ENCODE results near the gene HUWE1. TPM values are rescaled to one million over a fixed set of nuclear protein-coding genes. Genes with fewer than 3 reads are reported as not detected.
A peak's percentile ranks its signal among the peaks of the same experiment; 100 is the strongest.

HUWE1 gene
- total RNA-seq, 2 experiments from 2014 or later, result 235 to 251 TPM

- ChIA-PET POLR2A (interaction anchor here (2.5 kb wide), 1 partner anchor 32 kb away, joined by 19 read pairs; no protein-coding TSS in a partner anchor), CTCF (interaction anchor here (1.0 to 1.5 kb wide), 2 partner anchors 8 to 12 kb away, joined by 3 to 5 read pairs; no protein-coding TSS in a partner anchor)
- H3K36me3 Mint-ChIP-seq (ENCODE audit: low read depth), result peaks cover 38% of the 10 kb centered on the region
- no peaks in the 10 kb centered on the region for H3K27me3 Mint-ChIP-seq
- peak; percentile 55 for DNase-seq
- peak overlapping the region; percentile 97 for H3K27ac Mint-ChIP-seq
- peak overlapping the region; percentile 78 for H3K4me3 Mint-ChIP-seq
- peaks cover 36% of the 10 kb centered on the region for H3K4me1 Mint-ChIP-seq
- no peaks in the 10 kb centered on the region for H3K9me3 Mint-ChIP-seq
Measured at GRCh38 chrX:53682885-53683555, 3.5 kb downstream of the HUWE1 start.

- DNase-seq, result peak; percentile 6
- no peaks in the 10 kb centered on the region for H3K9me3 Mint-ChIP-seq
- peak overlapping the region; percentile 49 for H3K4me3 Mint-ChIP-seq
- peaks cover 44% of the 10 kb centered on the region for H3K36me3 Mint-ChIP-seq (ENCODE audit: low read depth)
- POLR2A ChIA-PET, result no interaction called here
- peaks cover 33% of the 10 kb centered on the region for H3K4me1 Mint-ChIP-seq
- CTCF ChIA-PET, result interaction anchor here (0.6 to 1.5 kb wide), 3 partner anchors 10 to 35 kb away, joined by 3 to 7 read pairs (median 4); no protein-coding TSS in a partner anchor
- H3K27ac Mint-ChIP-seq, result peak overlapping the region; percentile 68
- no peaks in the 10 kb centered on the region for H3K27me3 Mint-ChIP-seq
Measured at GRCh38 chrX:53681661-53682060, 4.9 kb downstream of the HUWE1 start.

GRCh38 chrX:53678667-53679066 lies 7.9 kb downstream of the HUWE1 start:
- ChIA-PET CTCF (interaction anchor here (0.9 to 1.2 kb wide), 3 partner anchors 11 to 150 kb away, joined by 3 to 4 read pairs (median 3); no protein-coding TSS in a partner anchor), POLR2A (no interaction called here)
- peaks cover 60% of the 10 kb centered on the region for H3K36me3 Mint-ChIP-seq (ENCODE audit: low read depth)
- H3K27me3 Mint-ChIP-seq, result no peaks in the 10 kb centered on the region
- H3K4me1 Mint-ChIP-seq, result peaks cover 43% of the 10 kb centered on the region
- peak overlapping the region; percentile 2 for H3K27ac Mint-ChIP-seq
- peak; percentile 7 for DNase-seq
- no peak overlapping the region for H3K4me3 Mint-ChIP-seq
- H3K9me3 Mint-ChIP-seq, result no peaks in the 10 kb centered on the region

GRCh38 chrX:53677286-53677685 lies 9.2 kb downstream of the HUWE1 start:
- no peak overlapping the region for H3K27ac Mint-ChIP-seq
- no peaks in the 10 kb centered on the region for H3K9me3 Mint-ChIP-seq
- ChIA-PET CTCF (interaction anchor here (0.5 kb wide), 1 partner anchor 604 kb away, joined by 3 read pairs; no protein-coding TSS in a partner anchor), POLR2A (no interaction called here)
- peaks cover 40% of the 10 kb centered on the region for H3K4me1 Mint-ChIP-seq
- no peak for DNase-seq
- H3K36me3 Mint-ChIP-seq (ENCODE audit: low read depth), result peaks cover 51% of the 10 kb centered on the region
- no peak overlapping the region for H3K4me3 Mint-ChIP-seq
- H3K27me3 Mint-ChIP-seq, result no peaks in the 10 kb centered on the region

GRCh38 chrX:53674581-53674980 lies 11.9 kb downstream of the HUWE1 start:
- Mint-ChIP-seq H3K9me3 (no peaks in the 10 kb centered on the region), H3K36me3 (ENCODE audit: low read depth) (peaks cover 38% of the 10 kb centered on the region), H3K27me3 (no peaks in the 10 kb centered on the region), H3K4me3 (no peak overlapping the region), H3K27ac (no peak overlapping the region), H3K4me1 (peaks cover 29% of the 10 kb centered on the region)
- ChIA-PET POLR2A (no interaction called here), CTCF (interaction anchor here (1.6 kb wide), 1 partner anchor 9 kb away, joined by 5 read pairs; no protein-coding TSS in a partner anchor)
- no peak for DNase-seq

- Mint-ChIP-seq H3K27me3 (no peaks in the 10 kb centered on the region), H3K4me1 (peaks cover 17% of the 10 kb centered on the region), H3K4me3 (no peak overlapping the region), H3K27ac (no peak overlapping the region), H3K36me3 (ENCODE audit: low read depth) (peaks cover 27% of the 10 kb centered on the region), H3K9me3 (no peaks in the 10 kb centered on the region)
- DNase-seq, result no peak
- CTCF ChIA-PET, result interaction anchor here (1.2 to 1.4 kb wide), 2 partner anchors 33 to 34 kb away, joined by 3 to 6 read pairs; no protein-coding TSS in a partner anchor
- POLR2A ChIA-PET, result no interaction called here
Measured at GRCh38 chrX:53669258-53669657, 17.3 kb downstream of the HUWE1 start.

GRCh38 chrX:53666171-53666570 lies 20.3 kb downstream of the HUWE1 start:
- Mint-ChIP-seq H3K4me1 (peaks cover 13% of the 10 kb centered on the region), H3K27me3 (no peaks in the 10 kb centered on the region), H3K27ac (no peak overlapping the region), H3K4me3 (no peak overlapping the region), H3K36me3 (ENCODE audit: low read depth) (peaks cover 40% of the 10 kb centered on the region), H3K9me3 (no peaks in the 10 kb centered on the region)
- DNase-seq, result no peak
- ChIA-PET CTCF (no interaction called here), POLR2A (no interaction called here)

- Mint-ChIP-seq H3K27me3 (no peaks in the 10 kb centered on the region), H3K4me3 (no peak overlapping the region), H3K36me3 (ENCODE audit: low read depth) (peaks cover 33% of the 10 kb centered on the region), H3K4me1 (peaks cover 16% of the 10 kb centered on the region), H3K27ac (no peak overlapping the region), H3K9me3 (no peaks in the 10 kb centered on the region)
- ChIA-PET CTCF (no interaction called here), POLR2A (no interaction called here)
- DNase-seq, result no peak
Measured at GRCh38 chrX:53660004-53660403, 26.5 kb downstream of the HUWE1 start.

GRCh38 chrX:53659039-53659438 lies 27.5 kb downstream of the HUWE1 start:
- H3K4me1 Mint-ChIP-seq, result peaks cover 24% of the 10 kb centered on the region
- CTCF ChIA-PET, result no interaction called here
- no peak overlapping the region for H3K4me3 Mint-ChIP-seq
- peaks cover 33% of the 10 kb centered on the region for H3K36me3 Mint-ChIP-seq (ENCODE audit: low read depth)
- no peaks in the 10 kb centered on the region for H3K27me3 Mint-ChIP-seq
- POLR2A ChIA-PET, result no interaction called here
- H3K27ac Mint-ChIP-seq, result no peak overlapping the region
- DNase-seq, result no peak
- H3K9me3 Mint-ChIP-seq, result no peaks in the 10 kb centered on the region

GRCh38 chrX:53656845-53657244 lies 29.7 kb downstream of the HUWE1 start:
- no peak for DNase-seq
- Mint-ChIP-seq H3K4me3 (no peak overlapping the region), H3K4me1 (peaks cover 29% of the 10 kb centered on the region), H3K27ac (no peak overlapping the region), H3K9me3 (no peaks in the 10 kb centered on the region), H3K27me3 (no peaks in the 10 kb centered on the region), H3K36me3 (ENCODE audit: low read depth) (peaks cover 28% of the 10 kb centered on the region)
- POLR2A ChIA-PET, result no interaction called here
- CTCF ChIA-PET, result interaction anchor here (1.8 kb wide), 1 partner anchor 10 kb away, joined by 7 read pairs; no protein-coding TSS in a partner anchor

- ChIA-PET CTCF (interaction anchor here (0.9 kb wide), 1 partner anchor 9 kb away, joined by 3 read pairs; no protein-coding TSS in a partner anchor), POLR2A (no interaction called here)
- Mint-ChIP-seq H3K4me3 (no peak overlapping the region), H3K4me1 (peaks cover 32% of the 10 kb centered on the region), H3K9me3 (no peaks in the 10 kb centered on the region), H3K27me3 (no peaks in the 10 kb centered on the region), H3K27ac (no peak overlapping the region), H3K36me3 (ENCODE audit: low read depth) (peaks cover 32% of the 10 kb centered on the region)
- DNase-seq, result no peak
Measured at GRCh38 chrX:53654376-53654775, 32.1 kb downstream of the HUWE1 start.

- Mint-ChIP-seq H3K27me3 (no peaks in the 10 kb centered on the region), H3K36me3 (ENCODE audit: low read depth) (peaks cover 42% of the 10 kb centered on the region), H3K27ac (no peak overlapping the region), H3K9me3 (no peaks in the 10 kb centered on the region), H3K4me3 (no peak overlapping the region), H3K4me1 (no peaks in the 10 kb centered on the region)
- ChIA-PET CTCF (interaction anchor here (0.6 kb wide), 1 partner anchor 310 kb away, joined by 4 read pairs; no protein-coding TSS in a partner anchor), POLR2A (no interaction called here)
- DNase-seq, result no peak
Measured at GRCh38 chrX:53644751-53645150, 41.8 kb downstream of the HUWE1 start.

- peaks cover 43% of the 10 kb centered on the region for H3K36me3 Mint-ChIP-seq (ENCODE audit: low read depth)
- no peak overlapping the region for H3K4me3 Mint-ChIP-seq
- peak overlapping the region; percentile 56 for H3K27ac Mint-ChIP-seq
- CTCF ChIA-PET, result no interaction called here
- POLR2A ChIA-PET, result no interaction called here
- H3K9me3 Mint-ChIP-seq, result no peaks in the 10 kb centered on the region
- no peaks in the 10 kb centered on the region for H3K27me3 Mint-ChIP-seq
- H3K4me1 Mint-ChIP-seq, result no peaks in the 10 kb centered on the region
- no peak for DNase-seq
Measured at GRCh38 chrX:53642337-53642736, 44.2 kb downstream of the HUWE1 start.
